IMR-90 (cell line): ENCODE results near the gene CSDE1.

Experiments
- BHLHE40 ChIP-seq: fragments of 150-350 bp; IDR thresholded peaks from 2 replicates; pipeline ENCODE4 v1.6.1; 2016; ENCODE audit warnings: mild to moderate bottlenecking, low read depth, low read length
- CHD1 ChIP-seq: IDR thresholded peaks from 2 replicates; pipeline ENCODE4 v1.6.1; 2012; ENCODE audit warnings: low read depth, low read length, improper control_type of control experiment
- MAFK ChIP-seq: IDR thresholded peaks from 2 replicates; pipeline ENCODE4 v1.6.1; 2012; ENCODE audit warnings: low read depth, low read length, improper control_type of control experiment
- POLR2A ChIP-seq: IDR thresholded peaks from 2 replicates; pipeline ENCODE4 v1.6.1; 2012; ENCODE audit warnings: mild to moderate bottlenecking, low read depth, low read length
- RAD21 ChIP-seq: IDR thresholded peaks from 2 replicates; pipeline ENCODE4 v1.6.1; 2012; ENCODE audit warnings: low read length, improper control_type of control experiment
- RCOR1 ChIP-seq: IDR thresholded peaks from 2 replicates; pipeline ENCODE4 v1.6.1; 2012; ENCODE audit warnings: mild to moderate bottlenecking, low read length, improper control_type of control experiment; ENCODE audit not compliant: insufficient replicate concordance
- RFX5 ChIP-seq: IDR thresholded peaks from 2 replicates; pipeline ENCODE4 v1.8.0; 2012; ENCODE audit warnings: low read depth, mild to moderate bottlenecking, low read length, moderate library complexity
- TF ChIP-seq, protein P1 (sequence below): conservative IDR thresholded peaks from 2 replicates; pipeline ENCODE4 v1.5.1; 2012; ENCODE audit warnings: mild to moderate bottlenecking, low read depth, low read length, improper control_type of control experiment
- TF ChIP-seq, protein P2 (sequence below): fragments of 150-350 bp; IDR thresholded peaks from 2 replicates; pipeline ENCODE4 v1.6.1; 2016; ENCODE audit warnings: low read depth, mild to moderate bottlenecking, low read length, moderate library complexity, borderline replicate concordance
- TF ChIP-seq, protein P3 (sequence below): fragments of 150-350 bp; IDR thresholded peaks from 2 replicates; pipeline ENCODE4 v1.6.1; 2017; ENCODE audit warnings: mild to moderate bottlenecking, antibody characterized with exemption, low read length, low read depth

DNA sequence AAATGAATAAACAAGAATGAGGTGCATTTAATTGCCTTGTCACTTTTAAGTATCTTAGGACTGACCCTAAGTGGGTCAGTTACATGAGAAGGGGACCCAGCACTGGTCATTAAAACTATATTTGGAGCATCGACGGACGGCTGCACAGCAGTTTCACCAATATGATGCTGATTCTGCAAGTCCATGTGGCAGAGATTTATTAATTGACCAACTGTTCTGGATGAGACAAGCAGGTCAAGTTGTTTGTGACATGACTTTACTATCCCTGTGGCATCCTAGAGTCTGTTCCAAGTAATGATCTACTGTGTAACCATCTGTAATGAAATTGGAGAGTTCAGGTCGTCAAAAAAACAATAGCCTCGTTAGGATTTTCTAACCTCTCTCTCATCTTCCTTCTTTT, 71.9 kb downstream of the CSDE1 start:
- TF ChIP-seq, protein P1, sequence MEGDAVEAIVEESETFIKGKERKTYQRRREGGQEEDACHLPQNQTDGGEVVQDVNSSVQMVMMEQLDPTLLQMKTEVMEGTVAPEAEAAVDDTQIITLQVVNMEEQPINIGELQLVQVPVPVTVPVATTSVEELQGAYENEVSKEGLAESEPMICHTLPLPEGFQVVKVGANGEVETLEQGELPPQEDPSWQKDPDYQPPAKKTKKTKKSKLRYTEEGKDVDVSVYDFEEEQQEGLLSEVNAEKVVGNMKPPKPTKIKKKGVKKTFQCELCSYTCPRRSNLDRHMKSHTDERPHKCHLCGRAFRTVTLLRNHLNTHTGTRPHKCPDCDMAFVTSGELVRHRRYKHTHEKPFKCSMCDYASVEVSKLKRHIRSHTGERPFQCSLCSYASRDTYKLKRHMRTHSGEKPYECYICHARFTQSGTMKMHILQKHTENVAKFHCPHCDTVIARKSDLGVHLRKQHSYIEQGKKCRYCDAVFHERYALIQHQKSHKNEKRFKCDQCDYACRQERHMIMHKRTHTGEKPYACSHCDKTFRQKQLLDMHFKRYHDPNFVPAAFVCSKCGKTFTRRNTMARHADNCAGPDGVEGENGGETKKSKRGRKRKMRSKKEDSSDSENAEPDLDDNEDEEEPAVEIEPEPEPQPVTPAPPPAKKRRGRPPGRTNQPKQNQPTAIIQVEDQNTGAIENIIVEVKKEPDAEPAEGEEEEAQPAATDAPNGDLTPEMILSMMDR: no peak
- TF ChIP-seq RCOR1 (no peak), POLR2A (no peak), RAD21 (no peak), BHLHE40 (no peak), RFX5 (no peak), MAFK (no peak), CHD1 (no peak)
- TF ChIP-seq, protein P2, sequence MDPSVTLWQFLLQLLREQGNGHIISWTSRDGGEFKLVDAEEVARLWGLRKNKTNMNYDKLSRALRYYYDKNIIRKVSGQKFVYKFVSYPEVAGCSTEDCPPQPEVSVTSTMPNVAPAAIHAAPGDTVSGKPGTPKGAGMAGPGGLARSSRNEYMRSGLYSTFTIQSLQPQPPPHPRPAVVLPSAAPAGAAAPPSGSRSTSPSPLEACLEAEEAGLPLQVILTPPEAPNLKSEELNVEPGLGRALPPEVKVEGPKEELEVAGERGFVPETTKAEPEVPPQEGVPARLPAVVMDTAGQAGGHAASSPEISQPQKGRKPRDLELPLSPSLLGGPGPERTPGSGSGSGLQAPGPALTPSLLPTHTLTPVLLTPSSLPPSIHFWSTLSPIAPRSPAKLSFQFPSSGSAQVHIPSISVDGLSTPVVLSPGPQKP: no peak
- TF ChIP-seq, protein P3, sequence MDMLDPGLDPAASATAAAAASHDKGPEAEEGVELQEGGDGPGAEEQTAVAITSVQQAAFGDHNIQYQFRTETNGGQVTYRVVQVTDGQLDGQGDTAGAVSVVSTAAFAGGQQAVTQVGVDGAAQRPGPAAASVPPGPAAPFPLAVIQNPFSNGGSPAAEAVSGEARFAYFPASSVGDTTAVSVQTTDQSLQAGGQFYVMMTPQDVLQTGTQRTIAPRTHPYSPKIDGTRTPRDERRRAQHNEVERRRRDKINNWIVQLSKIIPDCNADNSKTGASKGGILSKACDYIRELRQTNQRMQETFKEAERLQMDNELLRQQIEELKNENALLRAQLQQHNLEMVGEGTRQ: no peak
